GM23338 (cell line): ENCODE results near the gene PKHD1. TPM values are rescaled to one million over a fixed set of nuclear protein-coding genes. Genes with fewer than 3 reads are reported as not detected.

Experiments used
- ATAC-seq: fragments of 200-7000 bp; cut with Tn5 transposase; 3 replicates; pipeline ENCODE4 v1.9.1; 2020
- DNase-seq: peaks from one replicate; pipeline ENCODE4 v3.0.0-alpha.2; 2015; ENCODE audit warnings: low spot score
- H2AFZ ChIP-seq: fragments of 200-600 bp; sonication (generic); 2 replicates; pipeline ENCODE4 v1.8.0; 2016; ENCODE audit warnings: antibody characterized with exemption, mild to moderate bottlenecking, moderate library complexity
- H3F3A ChIP-seq: fragments of 200-600 bp; sonication (generic); replicated peaks from 2 replicates; pipeline ENCODE4 v1.8.0; 2017; ENCODE audit warnings: antibody characterized with exemption, mixed run types, low read depth
- H3K27ac ChIP-seq: fragments of 200-600 bp; sonication (generic); 2 replicates; pipeline ENCODE4 v1.6.1; 2016; ENCODE audit warnings: low read depth
- H3K27me3 ChIP-seq: fragments of 200-600 bp; sonication (generic); 2 replicates; pipeline ENCODE4 v1.8.0; 2016; ENCODE audit warnings: mild to moderate bottlenecking, mixed run types, moderate library complexity; ENCODE audit not compliant: insufficient read depth
- H3K36me3 ChIP-seq: fragments of 200-600 bp; sonication (generic); 2 replicates; pipeline ENCODE4 v1.8.0; 2016; ENCODE audit warnings: mild to moderate bottlenecking; ENCODE audit not compliant: insufficient read depth
- H3K4me1 ChIP-seq: fragments of 200-600 bp; sonication (generic); 2 replicates; pipeline ENCODE4 v1.8.0; 2016; ENCODE audit warnings: mild to moderate bottlenecking, moderate library complexity; ENCODE audit not compliant: insufficient read depth
- H3K4me2 ChIP-seq: fragments of 200-600 bp; sonication (generic); 2 replicates; pipeline ENCODE4 v1.7.1; 2017; ENCODE audit warnings: mixed run types
- H3K4me3 ChIP-seq: fragments of 200-600 bp; sonication (generic); 2 replicates; pipeline ENCODE4 v1.6.1; 2016; ENCODE audit warnings: mixed run types
- H3K79me2 ChIP-seq: fragments of 200-600 bp; sonication (generic); replicated peaks from 2 replicates; pipeline ENCODE4 v1.8.0; 2017; ENCODE audit warnings: mild to moderate bottlenecking; ENCODE audit not compliant: insufficient read depth
- H3K9me2 ChIP-seq: fragments of 200-600 bp; sonication (generic); 2 replicates; pipeline ENCODE4 v1.8.0; 2017; ENCODE audit not compliant: insufficient read depth
- H4K20me1 ChIP-seq: fragments of 200-600 bp; sonication (generic); replicated peaks from 2 replicates; pipeline ENCODE4 v1.8.0; 2017; ENCODE audit warnings: mild to moderate bottlenecking; ENCODE audit not compliant: insufficient read depth
- H3K27ac Mint-ChIP-seq: 2 replicates; pipeline ENCODE4 v1.8.0; 2020; ENCODE audit warnings: inconsistent platforms, mild to moderate bottlenecking, moderate library complexity, mixed read lengths
- H3K27me3 Mint-ChIP-seq: 3 replicates; pipeline ENCODE4 v1.8.0; 2022; ENCODE audit warnings: low read depth, mild to moderate bottlenecking, moderate library complexity, mixed read lengths, inconsistent platforms; ENCODE audit not compliant: insufficient read depth, poor library complexity
- H3K36me3 Mint-ChIP-seq: 3 replicates; pipeline ENCODE4 v1.8.0; 2021; ENCODE audit warnings: low read depth, mild to moderate bottlenecking, inconsistent platforms, moderate library complexity, mixed read lengths
- H3K4me1 Mint-ChIP-seq: 3 replicates; pipeline ENCODE4 v1.8.0; 2020; ENCODE audit warnings: mild to moderate bottlenecking, inconsistent platforms, mixed read lengths
- H3K4me3 Mint-ChIP-seq: 3 replicates; pipeline ENCODE4 v1.8.0; 2021; ENCODE audit warnings: moderate library complexity, mild to moderate bottlenecking, inconsistent platforms, mixed read lengths
- H3K9me3 Mint-ChIP-seq: 3 replicates; pipeline ENCODE4 v1.8.0; 2020; ENCODE audit warnings: moderate library complexity, mild to moderate bottlenecking, inconsistent platforms, mixed read lengths
- CREB1 ChIP-seq: fragments of 250-450 bp; sonication (Bioruptor Pico); IDR thresholded peaks from 2 replicates; pipeline ENCODE4 v1.5.0; 2020; ENCODE audit warnings: low read depth, mild to moderate bottlenecking, moderate library complexity
- CTCF ChIP-seq, 2 experiments: fragments of 200-600 bp in 1 of 2; sonication (generic) in 1 of 2; conservative IDR thresholded peaks; 2 replicates each; pipeline versions ENCODE4 v1.5.1 to v1.6.1; 2016 to 2017; ENCODE audit warnings: antibody characterized with exemption in 2 of 2, low read depth in 2 of 2, mild to moderate bottlenecking in 2 of 2, moderate library complexity in 1 of 2
- ETS1 ChIP-seq: IDR thresholded peaks from 2 replicates; pipeline ENCODE4 v1.6.1; 2016; ENCODE audit warnings: antibody characterized with exemption
- EZH2 ChIP-seq: fragments of 200-600 bp; sonication (generic); IDR thresholded peaks from one replicate; pipeline ENCODE4 v1.8.0; 2017; ENCODE audit warnings: antibody characterized with exemption, mild to moderate bottlenecking, low read depth; ENCODE audit not compliant: unreplicated experiment
- EZH2phosphoT487 ChIP-seq: fragments of 200-600 bp; sonication (generic); IDR thresholded peaks from one replicate; pipeline ENCODE4 v1.8.1; 2018; ENCODE audit warnings: antibody characterized with exemption; ENCODE audit not compliant: unreplicated experiment
- JUNB ChIP-seq: IDR thresholded peaks from one replicate; pipeline ENCODE4 v1.6.1; 2016; ENCODE audit warnings: antibody characterized with exemption; ENCODE audit not compliant: unreplicated experiment
- NANOG ChIP-seq: IDR thresholded peaks from 2 replicates; pipeline ENCODE4 v1.6.1; 2016; ENCODE audit warnings: antibody characterized with exemption, borderline replicate concordance
- POLR2AphosphoS5 ChIP-seq: IDR thresholded peaks from 2 replicates; pipeline ENCODE4 v1.6.1; 2016; ENCODE audit warnings: antibody characterized with exemption, low read depth
- REST ChIP-seq: IDR thresholded peaks from one replicate; pipeline ENCODE4 v1.6.1; 2018; ENCODE audit warnings: antibody characterized with exemption; ENCODE audit not compliant: unreplicated experiment
- STAT1 ChIP-seq: IDR thresholded peaks from one replicate; pipeline ENCODE4 v1.6.1; 2016; ENCODE audit warnings: antibody characterized with exemption; ENCODE audit not compliant: unreplicated experiment
- ZNF114 ChIP-seq: fragments of 250-450 bp; sonication (Bioruptor Pico); IDR thresholded peaks from 2 replicates; pipeline ENCODE4 v1.5.0; 2020; ENCODE audit warnings: mild to moderate bottlenecking, moderate library complexity
- ZNF331 ChIP-seq: fragments of 250-450 bp; sonication (Bioruptor Pico); IDR thresholded peaks from 2 replicates; pipeline ENCODE4 v1.5.0; 2020; ENCODE audit warnings: low read depth, mild to moderate bottlenecking, moderate library complexity
- ZNF462 ChIP-seq: fragments of 250-450 bp; sonication (Bioruptor Pico); IDR thresholded peaks from 2 replicates; pipeline ENCODE4 v1.5.0; 2020; ENCODE audit warnings: mild to moderate bottlenecking, moderate library complexity
- polyA plus RNA-seq: library from polyadenylated mRNA; unstranded; fragments of >200 nt; fragmentation: Nextera tagmentation; extraction: Ambion mirVana; gene quantifications from 2 replicates; pipeline ENCODE4 v1.2.1, GENCODE V29; 2016
- total RNA-seq: library from RNA; depleted of rRNA; stranded (reverse); fragments of >200 nt; shearing (Covaris generic); gene quantifications from 2 replicates; pipeline ENCODE4 v1.2.3, GENCODE V29; 2014

Gene PKHD1
- total and polyA plus RNA-seq, 2 experiments from 2014 or later = 0.03 to 0.07 TPM

GRCh38 chr6:51614725-51615124, 472.7 kb downstream of the PKHD1 start:
- Histone ChIP-seq H3F3A (no peaks in the 10 kb centered on the region), H3K79me2 (no peaks in the 10 kb centered on the region), H3K36me3 (no peaks in the 10 kb centered on the region), H3K27me3 (no peaks in the 10 kb centered on the region), H2AFZ (no peak overlapping the region), H3K4me2 (no peak overlapping the region), H3K4me1 (no peaks in the 10 kb centered on the region), H4K20me1 (no peaks in the 10 kb centered on the region), H3K4me3 (no peak overlapping the region), H3K27ac (no peak overlapping the region), H3K9me2 (no peaks in the 10 kb centered on the region)
- Mint-ChIP-seq H3K27me3 (peaks cover 5% of the 10 kb centered on the region), H3K4me3 (no peak overlapping the region), H3K36me3 (no peaks in the 10 kb centered on the region), H3K4me1 (no peaks in the 10 kb centered on the region), H3K27ac (no peak overlapping the region), H3K9me3 (no peaks in the 10 kb centered on the region)
- ATAC-seq (no peak), DNase-seq (no peak)
- no peak for TF ChIP-seq JUNB
- no peak for TF ChIP-seq STAT1
- no peak for TF ChIP-seq NANOG
- no peak for TF ChIP-seq POLR2AphosphoS5
- no peak for TF ChIP-seq CTCF (conservative IDR thresholded peaks at IDR 0.05; ENCODE audit: low read depth in 2 of 2)
- TF ChIP-seq ZNF331 (CRISPR knock-in tag) = no peak
- TF ChIP-seq EZH2 = no peak
- no peak for TF ChIP-seq ZNF462
- no peak for TF ChIP-seq CREB1 (CRISPR knock-in tag)
- no peak for TF ChIP-seq ETS1
- TF ChIP-seq EZH2phosphoT487 = no peak
- TF ChIP-seq REST = no peak
- no peak for TF ChIP-seq ZNF114 (CRISPR knock-in tag)
